Left lung (tissue), 14 donors: ENCODE data around the gene TRIM77. TPM values are rescaled to one million over a fixed set of nuclear protein-coding genes. Genes with fewer than 3 reads are reported as not detected.
"Not testable (repeated sequence)": the region's sequence is repeated elsewhere in the genome, so short reads cannot be mapped to it uniquely, and the experiment has no call there.

Experiments used
- ATAC-seq: fragments of 200-7000 bp; cut with Tn5 transposase; one replicate; pipeline ENCODE4 v1.9.1; 2020; ENCODE audit warnings: moderate library complexity
- DNase-seq, 4 donors: peaks; one replicate each; pipeline ENCODE4 v3.0.0-alpha.2; 2013 to 2020
- H3K27ac ChIP-seq, 2 donors: fragments of 200-600 bp; sonication (generic) in 1 of 2; one replicate each; pipeline versions ENCODE4 v1.5.0 to v1.8.0; 2020 to 2021
- H3K27me3 ChIP-seq, 2 donors: fragments of 200-600 bp; sonication (generic) in 1 of 2; one replicate each; pipeline versions ENCODE4 v1.5.0 to v1.8.0; 2020 to 2021
- H3K36me3 ChIP-seq, 2 donors: fragments of 200-600 bp; sonication (generic) in 1 of 2; one replicate each; pipeline versions ENCODE4 v1.5.0 to v1.8.0; 2020 to 2021
- H3K4me1 ChIP-seq, 2 donors: fragments of 200-600 bp; one replicate each; pipeline ENCODE4 v1.8.0; 2021
- H3K4me3 ChIP-seq, 2 donors: fragments of 200-600 bp; sonication (generic) in 1 of 2; one replicate each; pipeline versions ENCODE4 v1.5.0 to v1.8.0; 2020 to 2021; ENCODE audit warnings: mild to moderate bottlenecking in 1 of 2
- H3K9me3 ChIP-seq, 2 donors: fragments of 200-600 bp; sonication (generic) in 1 of 2; one replicate each; pipeline versions ENCODE4 v1.5.0 to v1.8.0; 2020 to 2021
- intact Hi-C, 2 donors: fragments of 100-400 bp; cut with DNase I; formaldehyde crosslinking; loops; one replicate each; pipeline versions ENCODE4 v1.11.2 to v1.14.2; 2022
- long read RNA-seq, 12 donors: library from polyadenylated mRNA in 2 of 12; unstranded in 2 of 12; transcript quantifications; one replicate each; pipeline ENCODE4 v2.0.0 and lab custom pipeline, GENCODE V29; 2019 to 2026
- polyA plus RNA-seq, 6 donors: library from polyadenylated mRNA; unstranded; fragments of 120-200 nt; gene quantifications; one replicate each; pipeline ENCODE4 v1.2.1, GENCODE V29; 2013; ENCODE audit not compliant: insufficient read length in 6 of 6
- total RNA-seq, 2 donors: library from RNA; stranded (reverse); fragmentation: NEBNext Ultra II Directional; extraction: Animal tissue kit (Norgen Biotek cat#: 25700); gene quantifications; one replicate each; pipeline ENCODE4 v1.2.1, GENCODE V29; 2021
- TF ChIP-seq, protein P1 (sequence below), 2 donors: fragments of 200-600 bp; sonication (generic) in 1 of 2; IDR thresholded peaks; one replicate each; pipeline versions ENCODE4 v1.5.0 to v1.8.0; 2021; ENCODE audit warnings: antibody characterized with exemption in 2 of 2
- donor health status: DM: no; HTN: yes; CAD: no.
- donor health status: DM: no; HTN: no; CAD: no.

Gene TRIM77, protein sequence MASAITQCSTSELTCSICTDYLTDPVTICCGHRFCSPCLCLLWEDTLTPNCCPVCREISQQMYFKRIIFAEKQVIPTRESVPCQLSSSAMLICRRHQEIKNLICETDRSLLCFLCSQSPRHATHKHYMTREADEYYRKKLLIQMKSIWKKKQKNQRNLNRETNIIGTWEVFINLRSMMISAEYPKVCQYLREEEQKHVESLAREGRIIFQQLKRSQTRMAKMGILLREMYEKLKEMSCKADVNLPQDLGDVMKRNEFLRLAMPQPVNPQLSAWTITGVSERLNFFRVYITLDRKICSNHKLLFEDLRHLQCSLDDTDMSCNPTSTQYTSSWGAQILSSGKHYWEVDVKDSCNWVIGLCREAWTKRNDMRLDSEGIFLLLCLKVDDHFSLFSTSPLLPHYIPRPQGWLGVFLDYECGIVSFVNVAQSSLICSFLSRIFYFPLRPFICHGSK
- total RNA-seq (not detected), polyA plus RNA-seq (not detected)
- long read RNA-seq, donor 1: 0 reads
- long read RNA-seq, donor 2: 0 reads
- long read RNA-seq, donor 3: 0 reads
- long read RNA-seq, donor 4: 0 reads
- long read RNA-seq, donor 5: 0 reads
- long read RNA-seq, donor 6: 0 reads
- long read RNA-seq, donor 7: 0 reads
- long read RNA-seq, donor 8: 0 reads
- long read RNA-seq, donor 9: 0 reads
- long read RNA-seq, donor 10: 0 reads
- long read RNA-seq, donor 11: 0 reads
- long read RNA-seq, donor 12: 0 reads

DNA sequence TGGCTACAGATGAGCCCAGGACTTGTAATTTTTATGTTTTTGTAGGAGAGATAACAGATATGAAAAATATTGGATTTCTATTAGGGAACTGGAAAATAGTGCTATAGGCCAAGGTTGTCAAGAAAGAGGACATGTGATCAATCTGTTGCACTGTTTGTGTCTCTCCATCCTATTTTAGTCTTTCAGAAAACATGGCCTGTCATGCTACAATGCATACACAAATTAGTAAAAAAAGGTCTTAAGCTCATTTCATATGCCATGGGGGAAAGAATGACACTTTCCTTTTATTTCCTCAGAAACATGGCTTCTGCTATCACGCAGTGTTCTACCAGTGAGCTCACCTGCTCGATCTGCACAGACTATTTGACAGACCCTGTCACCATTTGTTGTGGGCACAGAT, at the start of gene TRIM77:
Gene TRIM77 (plus strand): TSS at position 301 of the 400 bp plus-strand sequence. CDS start 0 bp downstream, at position 301.
- DNase-seq, intact Hi-C loops, H3K36me3 ChIP-seq, H3K27ac ChIP-seq, H3K27me3 ChIP-seq, H3K9me3 ChIP-seq, ATAC-seq, H3K4me1 ChIP-seq, H3K4me3 ChIP-seq: not testable (repeated sequence)

DNA sequence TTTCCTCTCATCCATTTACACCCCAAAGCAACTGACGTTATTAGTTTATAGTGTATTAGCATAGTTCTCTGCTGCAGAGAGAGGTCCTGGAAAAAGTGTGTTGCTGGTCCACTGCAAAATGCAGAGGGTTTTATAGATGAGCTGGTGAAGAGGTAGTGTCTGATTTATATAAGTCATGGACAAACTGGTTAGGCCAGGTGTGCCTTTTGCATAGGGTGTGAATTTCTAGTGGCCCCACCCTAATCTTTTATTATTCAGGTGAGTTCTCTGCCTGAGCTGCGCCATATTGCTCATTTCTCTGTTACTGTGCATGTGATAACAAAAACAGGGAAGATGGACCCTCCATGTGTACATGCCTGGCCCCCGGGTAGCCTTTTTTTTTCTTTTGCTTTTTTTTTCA, 43.1 kb upstream of the TRIM77 start:
- Histone ChIP-seq H3K27ac (no peak overlapping the region), H3K9me3 (no peaks in the 10 kb centered on the region), H3K36me3 (no peaks in the 10 kb centered on the region), H3K4me1 (no peaks in the 10 kb centered on the region), H3K27me3 (no peaks in the 10 kb centered on the region), H3K4me3 (no peak overlapping the region)
- DNase-seq: no peak
- intact Hi-C loops: no loop called here
- ATAC-seq: no peak
- TF ChIP-seq, protein P1, sequence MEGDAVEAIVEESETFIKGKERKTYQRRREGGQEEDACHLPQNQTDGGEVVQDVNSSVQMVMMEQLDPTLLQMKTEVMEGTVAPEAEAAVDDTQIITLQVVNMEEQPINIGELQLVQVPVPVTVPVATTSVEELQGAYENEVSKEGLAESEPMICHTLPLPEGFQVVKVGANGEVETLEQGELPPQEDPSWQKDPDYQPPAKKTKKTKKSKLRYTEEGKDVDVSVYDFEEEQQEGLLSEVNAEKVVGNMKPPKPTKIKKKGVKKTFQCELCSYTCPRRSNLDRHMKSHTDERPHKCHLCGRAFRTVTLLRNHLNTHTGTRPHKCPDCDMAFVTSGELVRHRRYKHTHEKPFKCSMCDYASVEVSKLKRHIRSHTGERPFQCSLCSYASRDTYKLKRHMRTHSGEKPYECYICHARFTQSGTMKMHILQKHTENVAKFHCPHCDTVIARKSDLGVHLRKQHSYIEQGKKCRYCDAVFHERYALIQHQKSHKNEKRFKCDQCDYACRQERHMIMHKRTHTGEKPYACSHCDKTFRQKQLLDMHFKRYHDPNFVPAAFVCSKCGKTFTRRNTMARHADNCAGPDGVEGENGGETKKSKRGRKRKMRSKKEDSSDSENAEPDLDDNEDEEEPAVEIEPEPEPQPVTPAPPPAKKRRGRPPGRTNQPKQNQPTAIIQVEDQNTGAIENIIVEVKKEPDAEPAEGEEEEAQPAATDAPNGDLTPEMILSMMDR (IDR thresholded peaks at IDR 0.05): no peak

DNA sequence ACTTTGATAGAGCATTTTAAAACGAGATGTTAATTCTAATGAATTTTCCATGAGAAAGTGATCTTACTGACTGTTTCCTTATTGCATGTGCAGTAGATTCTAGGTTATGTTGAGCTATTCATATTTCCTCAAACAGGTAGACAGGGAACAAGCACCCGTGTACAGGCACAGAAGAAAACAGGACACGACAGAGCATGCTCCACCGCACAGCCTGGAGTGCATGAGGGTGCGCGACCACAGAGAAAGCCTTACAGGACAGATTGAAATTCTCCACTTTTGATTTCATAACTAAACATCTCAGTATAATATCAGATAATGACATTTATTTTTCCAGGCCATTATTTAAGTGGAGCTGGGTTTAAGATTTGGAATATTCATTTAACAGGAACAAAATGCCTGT, 41.9 kb upstream of the TRIM77 start:
- intact Hi-C loops, H3K4me3 ChIP-seq, DNase-seq, ATAC-seq, H3K4me1 ChIP-seq, H3K36me3 ChIP-seq, H3K27ac ChIP-seq, H3K9me3 ChIP-seq, H3K27me3 ChIP-seq: not testable (repeated sequence)

DNA sequence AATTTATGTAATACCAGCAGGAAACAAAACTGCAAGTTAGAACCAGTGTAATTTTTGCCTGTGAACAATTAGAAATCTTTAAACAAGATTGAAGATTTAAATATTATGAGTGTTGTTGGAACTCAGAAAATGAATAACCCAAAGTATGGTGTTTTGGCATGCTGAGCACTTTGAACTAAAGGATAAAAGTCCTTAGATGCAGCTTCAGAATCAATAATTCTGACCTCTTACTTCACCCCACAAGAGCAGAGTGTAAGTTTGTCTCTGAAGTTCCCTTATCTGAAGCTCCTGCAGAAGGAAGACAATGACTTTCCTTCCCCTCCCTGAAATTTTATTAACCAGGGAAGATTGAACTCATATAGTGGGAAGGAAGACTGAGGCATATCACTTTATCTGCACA, 40.5 kb upstream of the TRIM77 start:
- H3K4me1 ChIP-seq, H3K27me3 ChIP-seq, H3K9me3 ChIP-seq, DNase-seq, H3K36me3 ChIP-seq, intact Hi-C loops, H3K27ac ChIP-seq, ATAC-seq, H3K4me3 ChIP-seq: not testable (repeated sequence)

DNA sequence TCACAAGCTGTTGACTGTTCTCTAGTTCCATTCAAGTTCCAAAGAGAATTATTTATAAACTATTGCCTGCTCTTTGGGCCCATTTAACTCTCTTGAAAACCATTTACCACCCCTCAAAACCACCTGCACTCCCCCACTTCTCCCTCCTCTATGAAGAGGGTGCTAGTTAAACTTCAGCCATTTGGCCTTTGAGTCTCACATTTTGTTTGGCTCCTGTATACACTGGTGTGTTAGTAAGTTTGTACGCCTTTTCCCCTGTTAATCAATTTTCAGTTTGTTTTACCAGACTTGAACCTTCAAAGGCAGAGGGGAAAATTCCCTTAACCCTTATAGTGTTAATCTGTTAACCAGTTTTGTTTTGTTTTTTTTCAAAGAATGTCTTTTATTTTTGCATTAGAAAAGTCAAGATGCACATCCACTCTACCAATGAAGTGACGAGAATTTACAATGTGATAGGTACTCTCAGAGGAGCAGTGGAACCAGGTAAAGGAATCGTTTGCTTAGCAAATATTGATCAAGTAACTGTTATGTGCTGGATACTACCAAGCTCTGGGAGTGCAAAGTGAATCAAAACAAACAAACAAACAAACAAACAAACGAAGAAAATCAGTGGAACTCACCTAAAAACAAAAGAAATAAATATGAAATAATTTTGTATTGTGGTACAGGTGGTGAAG, 40.0 kb upstream of the TRIM77 start:
- intact Hi-C loops, H3K4me3 ChIP-seq, H3K4me1 ChIP-seq, ATAC-seq, H3K27ac ChIP-seq, H3K36me3 ChIP-seq, DNase-seq, H3K9me3 ChIP-seq, H3K27me3 ChIP-seq: not testable (repeated sequence)

DNA sequence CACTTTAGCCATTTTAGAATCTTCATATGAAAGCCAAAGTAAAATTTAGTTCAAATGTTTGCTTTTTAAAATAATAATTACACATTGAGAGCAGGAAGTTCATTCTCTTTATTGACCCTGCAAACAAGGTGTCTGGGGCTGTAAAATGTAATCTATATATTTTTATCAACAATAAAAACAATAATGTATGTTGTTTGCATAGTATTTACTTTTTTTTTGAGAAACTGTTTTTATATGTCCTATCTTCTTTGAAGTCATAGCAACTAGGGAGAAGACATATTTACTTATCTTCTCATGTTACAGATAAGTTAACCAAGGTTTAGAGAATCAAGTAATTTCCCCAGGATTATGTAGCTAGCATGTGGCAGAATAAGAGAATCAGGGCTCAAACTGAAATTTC, 37.6 kb upstream of the TRIM77 start:
- DNase-seq, intact Hi-C loops, H3K4me3 ChIP-seq, H3K27me3 ChIP-seq, ATAC-seq, H3K4me1 ChIP-seq, H3K27ac ChIP-seq, H3K36me3 ChIP-seq, H3K9me3 ChIP-seq: not testable (repeated sequence)

DNA sequence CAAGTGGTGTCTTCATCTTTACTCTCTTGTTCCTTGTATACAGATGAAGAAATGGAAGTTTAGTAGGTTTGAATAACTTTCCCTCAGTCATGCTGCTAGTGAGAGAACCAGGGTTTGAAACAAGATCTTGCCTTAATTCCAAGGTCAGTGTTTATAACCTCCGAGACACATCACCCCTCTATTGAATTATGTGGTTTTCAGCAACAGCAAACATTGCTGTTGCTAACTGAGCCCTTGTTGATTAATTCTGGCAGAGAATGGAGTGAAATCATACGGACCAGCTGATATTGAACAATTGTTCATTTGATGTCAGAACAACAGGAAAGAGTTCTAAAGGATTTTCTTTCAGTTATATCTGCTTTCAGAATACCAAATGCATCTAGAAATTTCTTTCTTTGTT, 36.7 kb upstream of the TRIM77 start:
- intact Hi-C loops, H3K9me3 ChIP-seq, H3K4me3 ChIP-seq, H3K4me1 ChIP-seq, H3K36me3 ChIP-seq, DNase-seq, ATAC-seq, H3K27me3 ChIP-seq, H3K27ac ChIP-seq: not testable (repeated sequence)

DNA sequence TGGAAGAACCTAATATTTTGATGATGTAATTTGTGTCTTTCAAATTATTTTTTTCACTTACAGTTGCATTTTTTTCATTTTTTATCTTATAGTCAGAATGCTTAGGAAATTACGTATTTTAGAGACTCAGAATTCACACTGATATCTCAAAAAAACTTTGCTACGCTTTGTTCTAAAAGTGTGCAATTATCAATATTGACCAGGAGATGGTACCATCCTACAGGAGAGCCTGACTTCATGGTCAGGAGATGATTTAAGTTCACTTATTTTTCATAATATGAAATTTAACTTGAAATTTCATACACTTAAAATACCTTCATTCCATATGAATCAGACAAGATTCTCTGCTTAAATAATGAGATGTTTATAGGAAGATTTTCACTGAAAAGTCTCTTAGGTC, 34.7 kb upstream of the TRIM77 start:
- H3K36me3 ChIP-seq, ATAC-seq, H3K27ac ChIP-seq, H3K4me3 ChIP-seq, H3K9me3 ChIP-seq, intact Hi-C loops, DNase-seq, H3K4me1 ChIP-seq, H3K27me3 ChIP-seq: not testable (repeated sequence)

DNA sequence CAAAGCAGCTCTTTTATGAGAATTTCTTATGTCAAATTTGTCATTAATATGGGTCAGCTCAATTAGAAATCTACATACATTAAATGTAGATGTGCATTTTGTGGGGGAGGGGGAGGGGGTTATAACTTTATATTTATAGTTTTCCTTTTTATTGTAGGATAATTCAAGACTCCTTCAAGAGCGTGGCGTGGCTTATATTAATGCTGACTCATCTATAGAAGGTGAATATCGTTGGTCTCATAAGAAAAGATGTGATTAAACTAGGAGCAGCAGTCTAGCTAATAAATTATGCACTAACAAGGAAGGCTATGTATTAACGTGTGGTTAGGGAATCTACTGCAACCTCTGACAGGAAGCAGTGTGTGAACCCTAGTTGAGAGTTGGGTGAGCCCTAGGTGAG, 34.2 kb upstream of the TRIM77 start:
- H3K27ac ChIP-seq, H3K4me1 ChIP-seq, ATAC-seq, H3K27me3 ChIP-seq, intact Hi-C loops, H3K4me3 ChIP-seq, H3K9me3 ChIP-seq, DNase-seq, H3K36me3 ChIP-seq: not testable (repeated sequence)

DNA sequence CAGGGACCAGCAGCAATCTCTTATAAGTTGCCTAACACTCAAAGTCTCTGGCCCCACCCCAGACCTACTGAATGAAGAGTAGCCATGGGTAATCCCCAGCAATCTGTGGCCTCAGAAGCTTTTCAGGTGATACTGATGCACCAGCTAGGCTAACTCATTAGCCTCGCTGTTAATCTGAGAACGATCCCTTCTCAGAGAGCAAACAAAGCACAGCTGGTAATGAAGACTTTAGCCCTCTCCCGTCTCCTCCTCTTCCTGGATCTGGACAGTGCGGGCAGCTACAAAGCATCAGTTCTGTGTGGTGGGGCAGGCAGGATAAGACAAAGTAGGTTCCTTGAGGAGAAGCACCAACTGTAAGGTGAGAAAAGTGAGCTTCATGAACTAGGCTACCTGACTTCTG, 3.0 kb upstream of the TRIM77 start:
- H3K27me3 ChIP-seq, H3K4me1 ChIP-seq, H3K4me3 ChIP-seq, ATAC-seq, H3K27ac ChIP-seq, H3K9me3 ChIP-seq, intact Hi-C loops, H3K36me3 ChIP-seq, DNase-seq: not testable (repeated sequence)

DNA sequence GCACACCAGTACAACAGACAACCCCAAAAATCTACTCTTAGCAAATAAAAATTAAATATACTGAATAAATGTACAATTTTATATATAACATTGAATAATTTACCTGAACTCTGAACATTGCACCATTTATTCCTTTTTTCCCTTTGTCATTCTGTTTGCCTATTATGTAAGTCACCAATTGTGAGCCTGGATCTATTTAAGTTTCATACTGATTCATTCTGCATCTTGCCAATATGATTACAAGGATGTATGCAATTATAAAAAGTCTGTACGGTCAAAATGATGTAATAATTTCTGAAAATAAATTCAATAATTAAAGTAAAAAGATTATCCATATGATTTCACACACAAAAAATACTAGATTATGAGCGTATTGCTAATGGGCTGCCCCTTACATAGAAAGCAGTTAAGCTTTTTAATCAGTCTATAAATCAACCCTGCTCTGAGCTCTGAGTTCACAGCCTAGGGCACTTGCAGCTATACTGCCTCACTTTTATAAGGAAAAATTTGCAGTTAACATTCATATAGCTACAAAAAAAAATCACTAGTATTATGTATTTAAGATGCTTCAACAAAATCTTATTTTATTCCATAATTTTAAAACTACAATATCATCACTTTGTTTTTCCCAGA, 14.9 kb downstream of the TRIM77 start:
- H3K27ac ChIP-seq, H3K9me3 ChIP-seq, intact Hi-C loops: not testable (repeated sequence)

DNA sequence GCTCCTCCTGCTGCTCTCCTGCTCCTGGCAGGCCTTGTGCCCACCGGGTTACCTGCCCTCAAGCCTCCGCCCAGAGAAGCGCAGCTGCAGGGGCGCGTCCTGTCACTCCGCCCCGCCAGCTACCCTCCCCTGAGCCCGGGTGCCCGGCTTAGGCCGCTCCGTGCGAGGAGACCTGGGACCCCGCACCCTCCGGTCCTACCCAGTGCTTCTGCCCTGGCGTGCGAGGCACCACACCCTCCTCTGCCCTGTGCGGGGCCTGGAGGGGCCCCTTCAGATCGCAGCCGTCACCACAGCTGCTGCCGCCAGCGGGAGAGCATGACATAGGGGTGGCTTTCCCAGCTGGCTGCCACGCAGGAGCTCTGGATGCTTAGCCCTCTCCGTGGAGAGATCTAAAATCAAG, 20.1 kb downstream of the TRIM77 start:
- H3K4me1 ChIP-seq, intact Hi-C loops, H3K27me3 ChIP-seq, ATAC-seq, H3K27ac ChIP-seq, H3K36me3 ChIP-seq, H3K4me3 ChIP-seq, H3K9me3 ChIP-seq: not testable (repeated sequence)
- peak in 1 of 4 donors; percentile 72 for DNase-seq

More for the DNA sequence above, 14.9 kb downstream of the TRIM77 start:
- not testable (repeated sequence) for ATAC-seq, H3K27me3 ChIP-seq, H3K36me3 ChIP-seq, H3K4me1 ChIP-seq, DNase-seq, H3K4me3 ChIP-seq
